GM18517 (cell line): ENCODE data around the gene AWAT2.

ENCODE experiments used
- ATAC-seq: cut with Tn5 transposase; IDR thresholded peaks from one replicate; pipeline ENCODE4 v1.9.1; 2021; ENCODE audit warnings: mild to moderate bottlenecking, moderate library complexity; ENCODE audit not compliant: unreplicated experiment

Gene AWAT2, protein sequence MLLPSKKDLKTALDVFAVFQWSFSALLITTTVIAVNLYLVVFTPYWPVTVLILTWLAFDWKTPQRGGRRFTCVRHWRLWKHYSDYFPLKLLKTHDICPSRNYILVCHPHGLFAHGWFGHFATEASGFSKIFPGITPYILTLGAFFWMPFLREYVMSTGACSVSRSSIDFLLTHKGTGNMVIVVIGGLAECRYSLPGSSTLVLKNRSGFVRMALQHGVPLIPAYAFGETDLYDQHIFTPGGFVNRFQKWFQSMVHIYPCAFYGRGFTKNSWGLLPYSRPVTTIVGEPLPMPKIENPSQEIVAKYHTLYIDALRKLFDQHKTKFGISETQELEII

GRCh38 chrX:70049925-70050324, at the start of gene AWAT2:
Gene AWAT2 (minus strand): TSS chrX:70049938. CDS start chrX:70049932, 6 bp downstream.
- ATAC-seq = no peak

DNA sequence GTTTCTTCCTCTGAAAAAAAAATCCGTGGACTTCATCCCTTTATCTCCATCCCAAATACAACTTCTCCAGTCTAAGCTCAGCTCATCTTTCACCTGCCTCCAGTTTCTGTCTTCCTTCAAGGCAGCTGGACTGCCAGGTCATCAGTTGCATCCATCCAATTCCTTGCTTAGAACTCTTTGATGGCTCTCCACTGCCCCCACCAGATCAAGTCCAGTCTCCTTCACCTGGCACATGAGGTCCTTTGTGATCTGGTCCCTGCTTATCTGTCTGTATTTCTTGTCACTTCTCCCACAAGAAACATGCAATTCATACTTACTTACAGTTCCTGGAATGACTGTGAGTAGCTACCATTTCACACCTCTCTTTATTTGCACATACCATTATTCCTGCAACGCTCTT, 46.3 kb upstream of the AWAT2 start:
- no peak for ATAC-seq

- ATAC-seq = no peak
Measured at GRCh38 chrX:70092247-70092646, 42.5 kb upstream of the AWAT2 start.

DNA sequence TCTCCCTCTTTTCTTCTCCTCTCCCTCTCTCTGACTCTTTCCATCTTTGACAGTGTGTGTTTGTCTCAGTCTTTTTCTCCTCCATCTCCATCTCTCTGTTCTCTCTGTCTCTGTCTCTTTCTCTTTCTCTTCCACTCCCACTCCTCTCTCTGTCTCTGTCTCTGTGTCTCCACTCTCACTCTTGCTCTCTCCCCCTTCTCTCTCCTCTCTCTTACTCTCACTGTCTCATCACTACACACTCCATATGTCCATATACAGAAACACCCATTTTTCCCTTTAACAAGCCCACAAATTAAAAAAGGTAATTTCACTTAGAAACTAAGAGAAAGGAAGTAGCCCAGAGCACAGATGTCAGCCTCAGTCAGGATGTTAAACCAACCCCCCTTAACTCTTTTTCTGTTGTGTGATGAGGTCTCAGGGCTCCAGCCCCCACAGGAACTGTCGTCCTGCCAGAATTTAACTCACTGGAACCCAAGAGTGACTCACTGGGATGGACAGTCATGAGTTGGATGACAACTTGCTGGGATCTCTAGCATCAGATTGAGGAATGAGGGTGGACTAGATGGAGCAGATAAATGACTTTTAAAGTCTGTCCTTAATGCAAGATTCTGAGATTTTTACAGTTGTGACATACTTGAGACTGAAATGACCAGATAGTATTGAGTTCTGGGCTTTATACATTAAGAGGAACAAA, 40.0 kb upstream of the AWAT2 start:
- no peak for ATAC-seq

- ATAC-seq = no peak
Measured at GRCh38 chrX:70088751-70089150, 39.0 kb upstream of the AWAT2 start.

GRCh38 chrX:70087857-70088630, 38.3 kb upstream of the AWAT2 start:
- no peak for ATAC-seq

DNA sequence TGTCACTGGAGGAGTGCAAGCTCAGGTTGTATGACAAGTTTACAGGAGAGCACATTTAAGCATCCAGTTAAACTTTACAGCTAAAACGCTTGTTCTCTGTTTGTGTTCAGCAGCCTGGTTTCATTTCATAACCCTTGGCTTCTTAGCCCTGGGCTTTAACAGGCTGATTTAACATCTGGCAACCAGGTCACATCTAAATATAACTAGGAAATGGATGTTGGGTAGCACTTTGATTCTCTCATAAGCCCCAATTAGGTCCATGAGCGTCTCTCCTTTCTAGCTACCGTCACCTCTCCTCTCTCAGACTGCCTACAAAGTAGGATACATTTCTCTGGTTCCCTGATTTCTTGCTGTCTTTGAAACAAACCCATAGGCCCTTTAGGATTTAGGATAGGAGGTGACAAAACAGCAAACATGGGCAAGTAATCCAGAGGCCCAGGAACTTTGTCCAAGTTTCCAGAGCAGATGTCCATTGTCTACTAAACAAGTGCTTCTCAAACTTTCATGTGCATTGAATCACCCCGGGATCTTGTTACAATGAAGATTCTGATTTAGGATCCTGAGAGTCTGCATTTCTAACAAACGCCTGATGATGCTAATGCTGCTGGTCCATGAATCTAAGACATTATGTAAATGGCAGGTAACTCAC, 35.0 kb upstream of the AWAT2 start:
- no peak for ATAC-seq

DNA sequence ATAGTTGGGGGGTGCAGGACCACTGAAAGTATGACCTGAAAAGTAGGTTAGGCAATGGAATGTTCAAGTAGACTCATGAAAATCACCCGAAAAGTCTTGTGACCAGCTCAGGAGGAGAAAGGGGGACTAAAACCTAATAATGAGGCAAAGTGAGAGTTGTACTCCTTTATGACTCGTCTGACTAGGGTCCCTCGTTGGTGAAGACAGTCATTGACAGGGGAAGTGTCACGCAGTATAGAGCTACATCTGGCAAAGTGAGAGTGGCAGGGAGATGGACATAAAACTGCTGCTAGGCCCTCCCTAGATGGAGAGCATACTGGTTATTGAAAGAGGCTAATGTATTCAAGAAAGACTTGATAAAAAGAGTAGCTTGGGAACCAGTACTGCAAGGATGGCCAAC, 33.0 kb upstream of the AWAT2 start:
- no peak for ATAC-seq

DNA sequence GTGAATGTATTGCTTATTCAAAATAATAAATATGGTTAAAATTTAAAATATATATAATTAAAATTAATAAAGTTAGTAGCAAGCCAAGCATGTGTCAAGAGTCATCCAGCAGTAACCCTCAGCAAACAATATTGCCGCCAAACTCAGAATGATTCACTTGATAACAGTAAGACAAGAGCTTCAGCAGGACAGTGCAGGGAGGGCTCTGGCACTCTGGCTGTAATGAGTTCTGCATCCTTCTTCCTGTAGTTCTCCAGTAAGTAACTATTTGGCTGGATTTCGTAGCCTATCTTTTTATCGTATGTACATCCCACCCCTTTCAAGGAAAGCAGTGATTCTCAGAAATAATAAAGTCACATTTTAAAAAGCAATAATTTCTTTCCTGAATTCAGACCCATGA, 30.1 kb upstream of the AWAT2 start:
- ATAC-seq = no peak

- no peak for ATAC-seq
Measured at GRCh38 chrX:70079297-70079696, 29.6 kb upstream of the AWAT2 start.

GRCh38 chrX:70066646-70067045, 16.9 kb upstream of the AWAT2 start:
- ATAC-seq = no peak

GRCh38 chrX:70062961-70063550, 13.3 kb upstream of the AWAT2 start:
- ATAC-seq = no peak

DNA sequence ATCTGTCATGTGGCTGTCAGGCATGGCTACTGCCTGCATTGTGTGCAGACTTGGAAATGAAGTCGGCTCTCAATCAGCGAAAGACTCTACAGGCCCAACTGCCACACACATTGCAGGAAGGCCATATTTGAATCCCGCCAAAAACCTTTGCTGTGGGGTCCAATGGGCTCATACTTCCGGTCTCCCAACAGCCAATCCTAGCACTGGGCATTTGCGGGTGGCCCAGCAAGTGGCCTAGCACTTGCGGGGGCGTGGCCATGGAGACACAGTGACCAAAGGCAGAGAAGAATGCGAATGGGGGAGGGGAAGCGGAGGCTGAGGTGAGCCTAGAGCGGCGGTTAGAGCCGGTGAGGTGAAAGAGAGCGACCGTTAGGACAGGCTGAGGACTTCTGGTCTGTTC, 12.3 kb upstream of the AWAT2 start, which contains the start of gene OTUD6A:
Gene OTUD6A, plus strand, starts transcription at position 382 of the 400 bp plus-strand sequence. CDS start 68 bp downstream, outside the sequence.
- ATAC-seq = no peak

- ATAC-seq = no peak
Measured at GRCh38 chrX:70054391-70054790, 4.7 kb upstream of the AWAT2 start.

GRCh38 chrX:70052895-70053615, 3.3 kb upstream of the AWAT2 start:
- ATAC-seq = no peak

GRCh38 chrX:70049406-70049805, 332 bp downstream of the AWAT2 start:
- ATAC-seq = no peak

DNA sequence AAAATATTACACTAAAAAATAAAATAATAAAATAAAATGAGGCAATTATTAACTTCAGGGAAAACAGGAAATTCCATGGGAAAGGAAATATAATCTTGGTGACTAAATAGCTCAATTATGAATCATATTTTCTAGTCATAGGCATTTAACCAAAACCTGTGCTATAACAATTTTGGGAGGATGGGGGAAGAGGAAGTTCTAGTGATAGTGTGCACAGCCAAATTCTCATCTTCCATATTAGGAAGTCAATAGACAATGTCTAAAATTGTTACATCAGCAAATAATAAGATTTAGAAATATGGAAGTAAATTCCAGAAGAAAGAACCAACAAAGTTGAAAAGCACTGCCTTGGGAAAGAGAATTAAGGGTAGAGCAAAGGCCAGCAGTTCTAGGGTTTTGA, 2.8 kb downstream of the AWAT2 start:
- no peak for ATAC-seq

- ATAC-seq = no peak
Measured at GRCh38 chrX:70044541-70045245, 5.0 kb downstream of the AWAT2 start.

- ATAC-seq = no peak
Measured at GRCh38 chrX:70043685-70044084, 6.1 kb downstream of the AWAT2 start.
